Activated naive CD4-positive, alpha-beta T cell treated with Interleukin-2 at 50 U/mL for 16 hours (primary cell): Measurements from ENCODE around the gene CHCHD3.

Source experiments
- DNase-seq: peaks from one replicate; pipeline ENCODE4 v3.0.0-alpha.2; 2020

The CHCHD3 gene

DNA sequence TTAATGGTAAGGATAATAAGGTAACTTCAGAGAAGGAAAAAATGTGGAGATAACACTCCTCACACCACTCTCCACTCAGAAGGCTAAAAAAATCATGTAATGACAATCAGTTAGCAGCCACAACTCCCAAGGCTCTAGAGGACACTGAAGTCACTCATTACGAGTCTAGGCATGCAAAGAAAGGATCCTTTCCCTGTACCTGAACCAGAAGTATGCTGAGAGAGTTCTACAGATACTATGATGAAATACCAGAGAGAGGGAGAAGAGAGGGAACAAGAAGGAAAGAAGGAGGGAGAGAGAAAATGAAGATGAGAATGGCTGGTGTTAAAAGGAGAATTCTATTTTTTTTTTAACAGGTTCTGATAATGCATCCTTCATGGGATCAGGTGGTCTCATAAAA is 281.4 kb downstream of the CHCHD3 start:
- no peak for DNase-seq

DNA sequence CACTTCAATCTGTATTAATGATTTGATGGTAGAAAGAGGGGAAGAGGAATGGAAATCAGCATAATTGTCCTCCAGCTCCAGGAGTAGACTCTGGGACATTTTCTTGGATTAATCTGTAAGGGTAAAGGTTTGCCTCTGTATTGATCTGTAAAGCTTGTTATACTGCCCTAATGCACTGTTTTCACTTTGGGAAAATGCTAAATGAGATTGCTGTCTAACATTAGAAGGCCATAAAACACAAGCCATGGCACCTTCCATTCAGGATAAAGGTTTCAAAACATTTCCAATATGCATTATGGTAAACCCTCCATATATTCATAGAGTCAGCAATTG is 282.8 kb downstream of the CHCHD3 start:
- no peak for DNase-seq

GRCh38 chr7:132797152-132797551 is 284.7 kb downstream of the CHCHD3 start:
- DNase-seq, result no peak

- no peak for DNase-seq
These were observed 288.4 kb downstream of the CHCHD3 start for GRCh38 chr7:132793474-132793873.

DNA sequence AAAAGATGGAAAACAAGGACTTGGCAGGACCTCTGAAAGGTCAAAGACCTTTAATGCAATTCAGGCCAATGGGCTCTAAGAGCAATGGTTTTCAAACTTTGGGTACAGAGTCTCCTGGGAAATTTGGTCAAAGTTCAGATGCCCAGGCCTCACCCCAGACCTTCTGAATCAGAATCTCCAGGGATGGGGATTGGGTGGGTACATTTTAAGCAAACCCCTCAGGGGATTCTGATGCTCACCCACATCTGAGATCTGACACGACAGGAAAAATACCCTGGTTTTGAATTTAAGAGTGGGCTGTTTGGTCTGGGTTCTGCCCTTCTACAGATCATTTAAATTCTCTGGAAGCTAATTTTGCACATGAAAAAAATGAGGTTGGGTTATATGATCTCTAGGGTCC is 290.9 kb downstream of the CHCHD3 start:
- no peak for DNase-seq

DNA sequence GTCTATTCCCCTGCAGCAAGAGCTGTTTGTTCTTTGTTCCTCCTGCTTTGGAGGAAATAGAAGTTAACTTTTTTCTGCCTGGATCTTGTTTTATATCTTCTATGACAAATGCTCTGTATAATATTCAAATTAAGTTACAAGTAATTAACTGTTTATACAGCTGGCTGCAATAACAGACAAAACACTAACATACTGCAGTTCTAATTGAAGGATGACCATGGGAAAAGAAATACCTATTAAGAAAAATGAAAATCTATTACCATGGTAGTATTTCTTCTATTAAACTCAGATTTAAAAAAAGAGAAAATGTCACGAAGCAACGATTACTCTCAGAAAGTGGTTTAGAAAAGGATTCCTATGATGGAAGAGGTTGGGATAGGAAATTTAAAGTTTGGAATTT is 291.8 kb downstream of the CHCHD3 start:
- DNase-seq, result no peak

DNA sequence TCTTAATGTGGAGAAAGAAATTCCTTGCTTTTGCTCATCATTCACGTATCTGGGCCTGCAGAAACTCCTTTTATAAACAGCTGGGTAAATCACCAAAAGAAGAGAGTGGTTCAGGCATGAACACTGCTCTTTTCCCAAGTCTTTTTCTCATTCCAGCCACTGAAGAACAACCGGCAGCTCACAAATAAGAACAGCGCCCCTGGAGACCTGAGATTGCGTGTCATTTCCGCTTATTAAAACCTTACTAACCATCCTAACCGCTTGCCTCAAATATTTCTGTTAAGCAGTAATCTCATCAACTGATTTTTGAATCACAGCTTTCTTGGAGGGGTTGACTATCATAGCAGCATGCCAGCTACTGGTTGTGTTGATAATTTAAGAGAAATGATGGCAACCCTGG is 292.6 kb downstream of the CHCHD3 start:
- DNase-seq, result no peak

- no peak for DNase-seq
These were observed 296.0 kb downstream of the CHCHD3 start for GRCh38 chr7:132785870-132786269.

DNA sequence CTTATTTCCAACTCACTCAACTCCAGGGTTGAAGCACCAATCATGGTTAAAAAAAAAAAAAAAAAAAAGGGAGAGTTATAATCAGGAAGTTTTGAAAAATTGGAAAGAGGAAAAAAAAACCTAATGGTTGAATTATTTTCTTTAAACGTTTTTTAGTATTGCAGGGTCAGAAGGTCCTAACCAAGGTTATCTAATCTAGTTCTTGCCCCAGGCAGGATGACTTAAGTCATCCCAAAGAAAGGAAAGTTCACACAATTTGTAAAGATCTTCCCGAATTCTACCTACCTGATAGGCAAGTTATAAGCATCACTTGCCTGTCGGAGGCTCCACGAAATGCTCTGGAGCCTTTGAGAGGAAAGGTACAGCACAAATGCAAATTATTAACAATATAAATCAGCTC is 297.5 kb downstream of the CHCHD3 start:
- DNase-seq, result no peak

GRCh38 chr7:132783824-132784223 is 298.1 kb downstream of the CHCHD3 start:
- DNase-seq, result no peak

DNA sequence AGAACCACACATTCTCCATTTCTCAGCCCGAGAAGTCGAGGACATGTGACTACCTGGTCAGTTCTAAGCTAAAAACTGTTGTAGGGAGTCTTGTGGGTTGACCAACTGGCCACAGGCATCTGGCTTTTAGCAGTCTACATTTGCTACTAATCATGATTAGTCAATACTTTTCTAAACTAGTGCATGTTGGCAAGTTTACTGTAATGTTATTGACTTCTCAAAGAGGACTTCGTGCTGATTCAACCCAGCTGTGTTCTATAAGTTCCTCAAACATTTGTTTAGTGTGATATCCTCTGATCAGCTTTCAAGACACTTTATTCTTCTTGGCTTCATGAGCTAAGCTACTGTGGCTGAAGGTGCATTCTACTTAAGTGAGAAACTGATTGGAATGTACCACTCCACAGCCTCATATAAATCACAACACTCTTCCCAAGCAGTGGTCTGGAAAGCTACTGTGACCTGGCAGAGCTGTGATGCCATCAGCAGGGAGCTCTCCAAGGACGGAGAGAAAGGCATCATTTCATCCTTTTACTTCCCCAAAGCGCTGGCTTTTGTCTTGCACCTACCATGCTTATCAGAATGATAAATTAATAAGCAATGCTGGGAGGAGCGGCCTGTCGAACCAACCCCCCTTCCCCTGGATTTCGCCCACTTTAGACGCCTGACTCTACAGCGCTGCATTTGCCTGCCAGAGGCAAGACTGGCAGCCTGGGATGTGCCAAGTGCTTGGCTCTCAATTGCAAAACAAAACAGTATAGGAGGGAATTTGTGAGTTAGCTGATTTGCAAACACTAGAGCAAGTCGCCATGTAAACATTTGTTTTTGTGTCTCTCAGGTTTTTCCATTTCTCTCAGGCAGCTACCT is 298.9 kb downstream of the CHCHD3 start:
- DNase-seq, result no peak

GRCh38 chr7:132780822-132781221 is 301.1 kb downstream of the CHCHD3 start:
- DNase-seq, result no peak

DNA sequence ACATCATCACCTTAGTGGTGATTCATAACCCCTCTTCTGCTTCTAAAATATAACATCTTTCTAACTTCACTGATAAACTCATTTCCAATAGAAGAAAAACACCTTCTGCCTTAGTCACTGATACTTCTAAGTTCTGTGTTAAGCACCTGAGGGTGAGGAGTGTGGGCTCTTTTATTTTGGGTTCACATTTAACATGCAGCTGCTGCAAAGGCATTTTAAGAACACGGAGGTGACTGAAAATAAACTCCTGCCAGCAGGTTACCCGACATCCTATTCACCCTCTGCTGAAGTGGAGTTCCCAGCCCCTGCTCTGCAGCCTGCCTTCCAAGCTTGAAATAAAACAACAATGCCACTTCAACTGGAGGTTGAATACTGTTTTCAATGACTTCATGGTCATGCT is 302.7 kb downstream of the CHCHD3 start:
- DNase-seq, result no peak

DNA sequence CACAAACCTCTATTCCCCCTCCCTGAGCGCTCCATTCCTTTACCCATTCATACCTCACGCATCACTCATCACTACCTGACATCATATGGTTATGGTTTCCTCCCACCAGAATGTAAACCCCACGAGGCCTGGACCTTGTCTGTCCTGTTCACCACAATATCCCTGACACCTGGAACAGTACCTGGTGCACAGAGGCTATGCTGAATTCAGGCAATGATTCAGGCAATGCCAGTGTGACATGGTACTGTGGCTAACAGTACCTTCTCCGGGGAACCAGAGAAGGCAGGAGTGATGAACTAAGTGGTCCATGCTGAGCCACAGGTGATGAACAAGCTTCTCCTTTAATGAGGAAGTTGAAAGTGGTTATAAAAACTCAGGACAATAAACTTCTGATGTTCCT is 303.1 kb downstream of the CHCHD3 start:
- no peak for DNase-seq

GRCh38 chr7:132777956-132778355 is 303.9 kb downstream of the CHCHD3 start:
- DNase-seq, result no peak

DNA sequence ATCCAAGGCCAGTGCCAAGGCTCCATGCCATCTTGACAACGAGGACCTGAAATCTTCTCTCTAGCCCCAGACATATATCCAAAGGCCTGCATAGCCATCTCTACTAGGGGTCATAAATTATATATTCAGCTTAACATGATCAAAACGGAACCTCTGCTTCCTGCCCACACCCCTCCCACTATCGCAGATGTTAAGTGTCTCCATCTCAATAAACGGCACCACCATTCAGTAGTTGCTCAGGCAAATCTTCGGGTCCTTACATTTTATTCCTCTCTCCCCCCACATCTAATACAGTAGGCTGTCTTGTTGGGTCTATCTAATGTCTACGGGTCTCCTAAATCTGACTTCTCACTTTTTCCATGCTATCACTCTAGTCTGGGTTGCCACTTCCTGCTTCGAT is 304.5 kb downstream of the CHCHD3 start:
- DNase-seq, result no peak

DNA sequence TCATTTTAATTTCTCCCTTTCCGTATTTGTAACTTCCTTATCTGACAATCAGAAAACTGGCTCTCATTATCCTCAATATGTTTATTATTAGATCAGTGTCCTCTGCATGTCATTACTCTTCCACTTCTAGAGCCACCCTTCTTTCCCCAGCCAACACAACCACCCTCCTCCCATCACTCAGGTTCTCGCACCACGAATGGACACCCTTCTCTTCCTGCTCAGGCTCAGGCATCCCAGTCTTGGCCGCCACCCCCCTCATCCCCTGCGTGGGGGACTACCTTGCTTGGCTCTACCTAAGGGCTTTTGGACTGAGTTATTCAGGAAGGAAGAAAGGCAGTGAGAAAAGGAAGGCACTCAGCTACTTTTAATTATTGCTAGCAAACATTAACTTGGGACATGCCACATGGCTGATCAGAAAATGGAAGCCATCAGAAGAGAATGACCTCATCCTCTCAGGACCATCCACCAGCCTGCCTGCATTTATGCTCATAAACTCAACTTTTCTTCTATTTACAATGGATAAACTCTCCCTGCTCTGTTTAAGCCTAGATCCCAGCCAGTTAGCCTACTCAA is 305.8 kb downstream of the CHCHD3 start:
- DNase-seq, result no peak

- DNase-seq, result no peak
These were observed 308.3 kb downstream of the CHCHD3 start for GRCh38 chr7:132773527-132773956.

DNA sequence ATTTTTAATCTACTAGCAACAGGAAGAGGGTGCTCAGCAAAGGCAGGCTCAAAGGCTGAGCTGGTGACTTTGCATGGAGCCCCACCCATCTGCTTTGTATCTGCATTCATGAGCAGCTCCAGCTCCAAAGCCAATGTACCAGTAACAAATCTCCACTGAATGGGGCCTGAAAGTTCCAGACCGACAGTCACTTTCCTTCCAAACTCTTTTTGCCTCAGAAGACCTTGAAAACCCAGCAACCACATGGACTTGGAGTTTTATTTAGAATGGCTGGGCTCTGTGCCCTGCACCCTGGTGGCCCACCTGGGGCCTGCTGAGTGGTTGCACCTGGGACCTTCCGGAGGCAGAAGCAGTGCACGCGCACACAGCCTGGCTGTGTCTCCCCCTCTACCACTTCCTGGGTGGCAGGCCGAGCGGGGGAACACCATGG is 310.6 kb downstream of the CHCHD3 start:
- peak; percentile 7 for DNase-seq

DNA sequence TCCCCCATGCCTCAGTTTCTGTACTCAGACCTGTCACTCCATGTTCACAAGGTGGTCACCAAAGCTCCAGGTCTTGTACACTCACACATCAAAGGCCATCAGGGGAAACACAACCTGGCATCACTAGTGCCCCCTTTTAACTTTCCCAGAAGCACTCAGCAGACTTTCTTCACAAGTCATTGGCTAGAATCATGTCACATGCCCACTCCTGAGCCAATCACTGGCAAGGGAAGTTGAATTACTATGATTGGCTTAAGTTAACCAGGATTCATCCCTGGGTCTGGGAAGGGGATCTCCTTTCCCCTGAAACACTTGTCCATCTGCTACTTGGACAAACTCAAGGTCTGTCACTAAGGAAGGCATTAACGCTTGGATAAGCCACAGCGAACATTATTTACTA is 311.8 kb downstream of the CHCHD3 start:
- DNase-seq, result no peak

GRCh38 chr7:132769280-132769679 is 312.6 kb downstream of the CHCHD3 start:
- no peak for DNase-seq

DNA sequence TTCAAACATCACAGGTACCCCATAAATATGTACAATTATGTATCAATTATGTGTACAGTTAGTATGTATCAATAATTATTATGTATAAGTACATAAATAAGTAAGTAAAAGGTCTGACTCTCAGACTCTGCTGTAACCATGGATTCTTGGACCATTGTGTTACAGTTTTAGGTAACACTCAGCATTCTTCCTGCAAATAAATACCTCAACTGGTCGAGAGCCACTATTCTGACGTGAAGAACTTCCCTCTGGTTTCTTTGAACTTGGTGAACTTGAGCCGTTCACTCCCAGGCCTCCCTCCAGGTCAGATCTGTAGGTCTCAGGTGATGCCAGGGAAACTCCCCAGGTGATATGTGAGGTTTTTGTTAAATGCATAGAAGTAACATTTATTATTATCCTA is 313.8 kb downstream of the CHCHD3 start:
- DNase-seq, result no peak

GRCh38 chr7:132767378-132767777 is 314.5 kb downstream of the CHCHD3 start:
- no peak for DNase-seq

GRCh38 chr7:132766660-132767059 is 315.2 kb downstream of the CHCHD3 start:
- no peak for DNase-seq

- no peak for DNase-seq
These were observed 316.0 kb downstream of the CHCHD3 start for GRCh38 chr7:132765861-132766260.
